Measurements from ENCODE around the gene ZNF414.

The ZNF414 gene

GRCh38 chr19:8550070-8550469 is 36.1 kb upstream of the ZNF414 start:
- Histone ChIP-seq H3K4me1 (ENCODE audit: insufficient read depth, low read length, poor library complexity, severe bottlenecking) (no peaks in the 10 kb centered on the region), H3K4me2 (ENCODE audit: low read depth, low read length, poor library complexity, severe bottlenecking) (no peak overlapping the region), H4K20me1 (ENCODE audit: insufficient read depth, low read length, poor library complexity, severe bottlenecking) (no peaks in the 10 kb centered on the region), H3F3A (ENCODE audit: low read depth) (no peaks in the 10 kb centered on the region), H3K4me3 (ENCODE audit: low read length, poor library complexity, severe bottlenecking) (no peak overlapping the region), H3K9ac (ENCODE audit: low read depth, low read length, poor library complexity, severe bottlenecking) (no peak overlapping the region), H3K9me3 (ENCODE audit: insufficient read depth, low read depth, low read length) (no peaks in the 10 kb centered on the region), H3K79me2 (ENCODE audit: insufficient read depth, low read length) (no peaks in the 10 kb centered on the region), H2AFZ (ENCODE audit: low read length) (no peak overlapping the region), H3K9me2 (replicated peaks; ENCODE audit: low read depth, low read length) (no peaks in the 10 kb centered on the region), H3K27me3 (ENCODE audit: insufficient read depth, low read length, poor library complexity, severe bottlenecking) (no peaks in the 10 kb centered on the region), H3K36me3 (ENCODE audit: insufficient read depth, low read length) (peaks cover 17% of the 10 kb centered on the region; the same call in 1 of the 2 replicates)
- TF ChIP-seq EZH2phosphoT487 (IDR thresholded peaks at IDR 0.05; ENCODE audit: borderline replicate concordance) (no peak), CTCF (conservative IDR thresholded peaks at IDR 0.05; ENCODE audit: low read length) (no peak)

GRCh38 chr19:8545743-8546142 is 31.8 kb upstream of the ZNF414 start:
- H3K27me3 ChIP-seq (ENCODE audit: insufficient read depth, low read length, poor library complexity, severe bottlenecking): no peaks in the 10 kb centered on the region
- TF ChIP-seq CTCF (conservative IDR thresholded peaks at IDR 0.05; ENCODE audit: low read length) (no peak), EZH2phosphoT487 (IDR thresholded peaks at IDR 0.05; ENCODE audit: borderline replicate concordance) (no peak)
- no peak overlapping the region for H2AFZ ChIP-seq (ENCODE audit: low read length)
- H3K9me2 ChIP-seq (replicated peaks; ENCODE audit: low read depth, low read length): no peaks in the 10 kb centered on the region
- no peak overlapping the region for H3K4me2 ChIP-seq (ENCODE audit: low read depth, low read length, poor library complexity, severe bottlenecking)
- H3K36me3 ChIP-seq (ENCODE audit: insufficient read depth, low read length): no peaks in the 10 kb centered on the region
- no peaks in the 10 kb centered on the region for H4K20me1 ChIP-seq (ENCODE audit: insufficient read depth, low read length, poor library complexity, severe bottlenecking)
- no peaks in the 10 kb centered on the region for H3F3A ChIP-seq (ENCODE audit: low read depth)
- no peak overlapping the region for H3K4me3 ChIP-seq (ENCODE audit: low read length, poor library complexity, severe bottlenecking)
- no peaks in the 10 kb centered on the region for H3K4me1 ChIP-seq (ENCODE audit: insufficient read depth, low read length, poor library complexity, severe bottlenecking)
- no peaks in the 10 kb centered on the region for H3K79me2 ChIP-seq (ENCODE audit: insufficient read depth, low read length)
- no peaks in the 10 kb centered on the region for H3K9me3 ChIP-seq (ENCODE audit: insufficient read depth, low read depth, low read length)
- H3K9ac ChIP-seq (ENCODE audit: low read depth, low read length, poor library complexity, severe bottlenecking): no peak overlapping the region

- Histone ChIP-seq H3K9ac (ENCODE audit: low read depth, low read length, poor library complexity, severe bottlenecking) (no peak overlapping the region), H2AFZ (ENCODE audit: low read length) (no peak overlapping the region), H3K9me3 (ENCODE audit: insufficient read depth, low read depth, low read length) (no peaks in the 10 kb centered on the region), H3K4me1 (ENCODE audit: insufficient read depth, low read length, poor library complexity, severe bottlenecking) (no peaks in the 10 kb centered on the region), H3K4me3 (ENCODE audit: low read length, poor library complexity, severe bottlenecking) (no peak overlapping the region), H3K36me3 (ENCODE audit: insufficient read depth, low read length) (no peaks in the 10 kb centered on the region), H3K79me2 (ENCODE audit: insufficient read depth, low read length) (no peaks in the 10 kb centered on the region), H3K27me3 (ENCODE audit: insufficient read depth, low read length, poor library complexity, severe bottlenecking) (no peaks in the 10 kb centered on the region), H3K9me2 (replicated peaks; ENCODE audit: low read depth, low read length) (no peaks in the 10 kb centered on the region), H3F3A (ENCODE audit: low read depth) (no peaks in the 10 kb centered on the region), H4K20me1 (ENCODE audit: insufficient read depth, low read length, poor library complexity, severe bottlenecking) (no peaks in the 10 kb centered on the region), H3K4me2 (ENCODE audit: low read depth, low read length, poor library complexity, severe bottlenecking) (no peak overlapping the region)
- TF ChIP-seq EZH2phosphoT487 (IDR thresholded peaks at IDR 0.05; ENCODE audit: borderline replicate concordance) (no peak), CTCF (conservative IDR thresholded peaks at IDR 0.05; ENCODE audit: low read length) (no peak)
These were observed 30.2 kb upstream of the ZNF414 start for GRCh38 chr19:8544168-8544567.
